GM21619 (cell line): ENCODE measurements around the gene ZNF862.

Source experiments
- ATAC-seq: cut with Tn5 transposase; IDR thresholded peaks from one replicate; pipeline ENCODE4 v1.9.1; 2021; ENCODE audit not compliant: unreplicated experiment

ZNF862 gene

GRCh38 chr7:149838224-149838991, at the start of gene ZNF862:
Gene ZNF862 (plus strand): TSS chr7:149838375. CDS start chr7:149838612, 237 bp downstream.
- peak; percentile 98 for ATAC-seq

GRCh38 chr7:149789101-149789500, 49.1 kb upstream of the ZNF862 start:
- ATAC-seq = no peak

GRCh38 chr7:149790146-149790548, 48.0 kb upstream of the ZNF862 start:
- no peak for ATAC-seq

GRCh38 chr7:149790754-149791360, 47.3 kb upstream of the ZNF862 start:
- ATAC-seq = no peak

GRCh38 chr7:149791411-149792219, 46.6 kb upstream of the ZNF862 start:
- no peak for ATAC-seq

GRCh38 chr7:149792220-149792595, 46.0 kb upstream of the ZNF862 start:
- no peak for ATAC-seq

GRCh38 chr7:149793261-149793660, 44.9 kb upstream of the ZNF862 start:
- no peak for ATAC-seq

GRCh38 chr7:149794661-149795060, 43.5 kb upstream of the ZNF862 start:
- ATAC-seq = no peak

GRCh38 chr7:149795126-149795525, 43.0 kb upstream of the ZNF862 start:
- no peak for ATAC-seq

GRCh38 chr7:149796287-149796860, 41.8 kb upstream of the ZNF862 start:
- no peak for ATAC-seq

GRCh38 chr7:149797771-149798170, 40.4 kb upstream of the ZNF862 start:
- ATAC-seq = no peak

- ATAC-seq = no peak
Observed at GRCh38 chr7:149799397-149800168, 38.6 kb upstream of the ZNF862 start.

- ATAC-seq = no peak
Observed at GRCh38 chr7:149800169-149800555, 38.0 kb upstream of the ZNF862 start.

- no peak for ATAC-seq
Observed at GRCh38 chr7:149801002-149801566, 37.1 kb upstream of the ZNF862 start.

GRCh38 chr7:149801816-149802215, 36.4 kb upstream of the ZNF862 start:
- ATAC-seq = no peak

GRCh38 chr7:149802966-149803365, 35.2 kb upstream of the ZNF862 start:
- no peak for ATAC-seq

GRCh38 chr7:149803551-149804074, 34.6 kb upstream of the ZNF862 start:
- no peak for ATAC-seq

- no peak for ATAC-seq
Observed at GRCh38 chr7:149804106-149804505, 34.1 kb upstream of the ZNF862 start.

GRCh38 chr7:149806726-149807125, 31.4 kb upstream of the ZNF862 start:
- ATAC-seq = no peak

GRCh38 chr7:149808311-149808710, 29.9 kb upstream of the ZNF862 start:
- ATAC-seq = no peak
